AG09309 (cell line): ENCODE measurements around the gene PRXL2C.
"Not testable (repeated sequence)": the region's sequence is repeated elsewhere in the genome, so short reads cannot be mapped to it uniquely, and the experiment has no call there.

Source experiments
- DNase-seq: peaks from one replicate; pipeline ENCODE4 v3.0.0-alpha.2; 2010; ENCODE audit warnings: low read depth
- H3K4me3 ChIP-seq: 2 replicates; pipeline ENCODE4 v1.5.1; 2011; ENCODE audit warnings: mild to moderate bottlenecking, low read depth, low read length, moderate library complexity; ENCODE audit not compliant: control insufficient read depth
- TF ChIP-seq, protein P1 (sequence below): IDR thresholded peaks from 2 replicates; pipeline ENCODE4 v1.5.1; 2011; ENCODE audit warnings: mild to moderate bottlenecking, low read depth, low read length, inconsistent platforms; ENCODE audit not compliant: insufficient read depth, control insufficient read depth; ENCODE audit errors: missing control alignments

Gene PRXL2C, protein sequence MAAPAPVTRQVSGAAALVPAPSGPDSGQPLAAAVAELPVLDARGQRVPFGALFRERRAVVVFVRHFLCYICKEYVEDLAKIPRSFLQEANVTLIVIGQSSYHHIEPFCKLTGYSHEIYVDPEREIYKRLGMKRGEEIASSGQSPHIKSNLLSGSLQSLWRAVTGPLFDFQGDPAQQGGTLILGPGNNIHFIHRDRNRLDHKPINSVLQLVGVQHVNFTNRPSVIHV

DNA sequence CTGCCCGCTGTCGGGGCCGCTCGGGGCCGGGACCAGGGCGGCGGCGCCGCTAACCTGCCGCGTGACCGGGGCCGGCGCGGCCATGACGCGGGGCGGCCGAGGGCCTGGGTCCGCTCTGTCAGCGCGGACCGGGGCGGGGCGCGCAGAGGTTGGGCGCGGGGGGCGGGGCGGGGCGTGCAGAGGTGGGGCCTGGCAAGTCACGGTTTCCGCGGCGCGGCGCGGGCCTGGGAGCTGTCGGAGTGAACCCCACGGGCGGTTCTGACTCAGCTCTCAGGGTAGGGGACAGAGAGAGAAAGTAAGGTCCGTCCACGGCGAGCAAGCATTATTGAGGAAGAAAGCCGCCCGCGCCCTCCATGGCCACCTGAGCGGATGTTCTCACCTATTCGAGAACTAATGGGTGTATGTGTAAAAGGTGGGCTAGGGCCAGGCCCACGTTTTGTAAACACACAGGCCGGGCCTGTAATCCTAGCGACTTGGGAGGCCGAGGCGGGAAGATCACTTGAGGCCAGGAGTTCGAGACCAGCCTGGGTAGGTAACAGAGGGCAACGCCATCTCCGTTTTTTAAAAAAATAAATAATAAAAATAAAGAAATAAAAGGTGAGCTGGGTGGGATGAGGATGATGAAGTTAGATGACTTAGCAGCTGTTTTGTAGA is at the start of gene PRXL2C:
PRXL2C (minus strand) TSS at position 120 of the 654 bp plus-strand sequence; CDS start at position 84, 36 bp downstream.
- DNase-seq, result no peak
- TF ChIP-seq, protein P1, sequence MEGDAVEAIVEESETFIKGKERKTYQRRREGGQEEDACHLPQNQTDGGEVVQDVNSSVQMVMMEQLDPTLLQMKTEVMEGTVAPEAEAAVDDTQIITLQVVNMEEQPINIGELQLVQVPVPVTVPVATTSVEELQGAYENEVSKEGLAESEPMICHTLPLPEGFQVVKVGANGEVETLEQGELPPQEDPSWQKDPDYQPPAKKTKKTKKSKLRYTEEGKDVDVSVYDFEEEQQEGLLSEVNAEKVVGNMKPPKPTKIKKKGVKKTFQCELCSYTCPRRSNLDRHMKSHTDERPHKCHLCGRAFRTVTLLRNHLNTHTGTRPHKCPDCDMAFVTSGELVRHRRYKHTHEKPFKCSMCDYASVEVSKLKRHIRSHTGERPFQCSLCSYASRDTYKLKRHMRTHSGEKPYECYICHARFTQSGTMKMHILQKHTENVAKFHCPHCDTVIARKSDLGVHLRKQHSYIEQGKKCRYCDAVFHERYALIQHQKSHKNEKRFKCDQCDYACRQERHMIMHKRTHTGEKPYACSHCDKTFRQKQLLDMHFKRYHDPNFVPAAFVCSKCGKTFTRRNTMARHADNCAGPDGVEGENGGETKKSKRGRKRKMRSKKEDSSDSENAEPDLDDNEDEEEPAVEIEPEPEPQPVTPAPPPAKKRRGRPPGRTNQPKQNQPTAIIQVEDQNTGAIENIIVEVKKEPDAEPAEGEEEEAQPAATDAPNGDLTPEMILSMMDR, result no peak
- H3K4me3 ChIP-seq, result peak within 1 kb of the TSS; percentile 61

DNA sequence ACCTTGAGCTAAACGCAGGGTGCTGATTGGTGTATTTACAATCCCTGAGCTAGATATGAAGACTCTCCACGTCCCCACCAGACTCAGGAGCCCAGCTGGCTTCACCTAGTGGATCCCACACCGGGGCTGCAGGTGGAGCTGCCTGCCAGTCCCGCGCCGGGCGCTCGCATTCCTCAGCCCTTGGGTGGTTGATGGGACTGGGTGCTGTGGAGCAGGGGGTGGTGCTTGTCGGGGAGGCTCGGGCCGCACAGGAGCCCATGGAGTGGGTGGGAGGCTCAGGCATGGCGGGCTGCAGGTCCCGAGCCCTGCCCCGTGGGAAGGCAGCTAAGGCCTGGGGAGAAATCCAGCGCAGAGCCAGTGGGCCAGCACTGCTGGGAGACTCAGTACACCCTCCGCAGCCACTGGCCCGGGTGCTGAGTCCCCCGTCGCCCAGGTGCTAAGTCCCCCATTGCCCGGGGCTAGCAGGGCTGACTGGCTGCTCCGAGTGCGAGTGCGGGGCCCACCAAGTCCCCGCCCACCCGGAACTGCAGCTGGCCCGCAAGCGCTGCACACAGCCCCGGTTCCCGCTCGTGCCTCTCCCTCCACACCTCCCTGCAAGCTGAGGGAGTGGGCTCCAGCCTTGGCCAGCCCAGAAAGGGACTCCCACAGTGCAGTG is 45.7 kb upstream of the PRXL2C start:
- not testable (repeated sequence) for DNase-seq, H3K4me3 ChIP-seq

DNA sequence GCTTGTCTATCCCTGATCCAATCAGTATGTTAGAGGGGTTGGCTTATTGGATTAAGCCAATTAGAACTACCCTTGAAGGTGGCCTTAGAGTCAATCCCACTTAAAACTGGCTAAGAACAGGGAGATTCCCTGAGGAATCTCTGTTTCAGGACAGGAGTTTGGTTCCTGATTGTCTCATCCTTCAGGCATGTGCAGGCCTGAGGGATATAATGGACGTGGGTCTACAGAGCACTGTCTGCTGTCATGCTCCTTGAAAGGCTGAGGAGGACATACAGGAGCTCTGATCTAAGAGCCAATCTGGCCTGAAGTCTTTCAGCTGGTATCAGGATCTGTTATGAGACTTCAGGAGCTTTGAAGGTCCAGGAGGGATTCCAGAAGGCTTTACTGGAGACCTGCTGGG is 36.2 kb upstream of the PRXL2C start:
- TF ChIP-seq, protein P1, result no peak
- no peak overlapping the region for H3K4me3 ChIP-seq
- DNase-seq, result no peak

DNA sequence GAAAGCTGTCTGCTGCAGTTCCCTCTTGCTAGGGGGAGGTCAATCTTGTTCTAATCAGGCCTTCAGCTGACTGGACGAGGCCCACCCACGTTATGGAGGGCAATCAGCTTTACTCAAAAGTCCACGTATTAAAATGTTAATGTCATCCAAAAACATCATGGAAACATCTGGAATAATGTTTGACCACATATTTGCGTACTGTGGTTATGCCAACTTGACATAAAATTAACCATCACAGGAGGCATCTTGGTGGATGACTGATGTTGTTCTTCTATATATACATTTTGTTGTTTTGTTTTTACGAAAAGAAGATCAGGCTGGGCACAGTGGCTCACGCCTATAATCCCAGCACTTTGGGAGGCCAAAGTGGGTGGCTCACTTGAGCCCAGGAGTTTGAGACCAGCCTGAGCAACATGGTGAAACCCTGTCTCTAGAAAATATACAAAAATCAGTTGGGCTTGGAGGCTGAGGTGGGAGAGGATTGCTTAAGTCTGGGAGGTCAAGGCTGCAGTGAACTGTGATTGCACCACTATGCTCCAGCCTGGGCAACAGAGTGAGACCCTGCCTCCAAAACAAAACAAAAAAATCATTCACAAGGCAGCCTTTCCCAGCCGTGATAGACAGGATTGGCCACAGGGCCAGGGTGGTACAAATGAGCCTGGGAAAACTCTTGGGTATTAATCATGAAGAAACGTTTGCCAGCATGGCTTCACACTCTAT is 33.8 kb upstream of the PRXL2C start:
- no peak for DNase-seq
- no peak overlapping the region for H3K4me3 ChIP-seq
- TF ChIP-seq, protein P1, result no peak

DNA sequence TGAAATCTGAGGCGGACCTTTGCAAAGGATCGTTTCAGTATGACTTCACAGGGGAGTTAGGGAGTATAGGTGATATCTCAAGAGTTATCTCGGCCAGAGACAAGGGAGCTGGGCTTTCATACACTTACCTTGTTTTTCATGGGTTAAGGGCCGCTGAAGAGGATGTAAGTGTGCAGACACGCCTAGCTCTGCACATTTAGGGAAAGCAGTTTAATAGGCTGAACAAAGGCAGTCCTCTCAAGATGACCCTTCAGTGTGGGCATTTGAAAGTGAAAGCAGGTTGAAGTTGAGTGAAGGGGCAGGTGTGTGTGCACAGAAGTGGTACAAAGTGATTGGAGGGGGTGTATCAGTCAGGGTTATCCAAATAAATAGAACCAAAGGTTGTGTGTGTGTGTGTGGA is 33.1 kb upstream of the PRXL2C start:
- no peak for DNase-seq
- H3K4me3 ChIP-seq, result no peak overlapping the region
- TF ChIP-seq, protein P1, result no peak

DNA sequence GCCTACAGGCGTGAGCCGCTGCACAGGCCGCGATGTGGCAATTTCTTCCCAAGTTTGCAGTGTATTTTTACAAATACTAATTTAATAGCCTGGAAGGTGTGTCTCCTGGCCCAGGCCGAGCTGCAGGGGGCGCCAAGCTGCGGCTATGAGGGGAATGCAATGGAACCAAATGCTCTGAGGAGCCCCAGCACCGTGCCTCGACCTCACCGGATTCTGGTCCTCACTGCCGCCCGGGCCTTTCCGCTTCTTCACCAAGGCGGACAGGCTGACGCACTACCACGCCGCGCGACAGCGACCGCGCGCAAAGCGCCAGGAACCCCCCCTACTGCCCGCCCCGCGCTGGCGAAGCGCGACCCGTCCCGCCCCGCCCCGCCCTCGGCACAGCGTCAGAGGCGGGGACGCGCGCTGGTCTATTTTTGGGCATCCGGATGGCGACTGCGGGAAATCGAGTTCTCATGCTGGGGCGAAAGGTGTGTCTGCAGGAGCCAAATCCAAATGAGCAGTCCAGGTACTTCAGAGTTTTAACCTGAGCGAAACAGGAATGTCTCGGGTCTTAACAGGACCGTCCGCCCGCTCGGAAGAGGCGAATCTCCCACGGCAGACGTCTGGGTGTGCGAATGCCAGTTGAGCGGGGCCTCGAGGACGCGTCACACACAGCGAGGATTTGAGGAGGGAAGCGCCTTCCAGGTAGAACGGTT is 31.7 kb upstream of the PRXL2C start:
- no peak for DNase-seq
- H3K4me3 ChIP-seq, result peak overlapping the region; percentile 51
- TF ChIP-seq, protein P1, result peak; percentile 77
